NCI-H69 (cell line): ENCODE measurements around the gene RBM45.
"Not testable (repeated sequence)": the region's sequence is repeated elsewhere in the genome, so short reads cannot be mapped to it uniquely, and the experiment has no call there.

ENCODE experiments used
- DNase-seq: peaks from one replicate; lab custom pipeline; 2025; lab: John Stamatoyannopoulos, UW

RBM45 gene, protein sequence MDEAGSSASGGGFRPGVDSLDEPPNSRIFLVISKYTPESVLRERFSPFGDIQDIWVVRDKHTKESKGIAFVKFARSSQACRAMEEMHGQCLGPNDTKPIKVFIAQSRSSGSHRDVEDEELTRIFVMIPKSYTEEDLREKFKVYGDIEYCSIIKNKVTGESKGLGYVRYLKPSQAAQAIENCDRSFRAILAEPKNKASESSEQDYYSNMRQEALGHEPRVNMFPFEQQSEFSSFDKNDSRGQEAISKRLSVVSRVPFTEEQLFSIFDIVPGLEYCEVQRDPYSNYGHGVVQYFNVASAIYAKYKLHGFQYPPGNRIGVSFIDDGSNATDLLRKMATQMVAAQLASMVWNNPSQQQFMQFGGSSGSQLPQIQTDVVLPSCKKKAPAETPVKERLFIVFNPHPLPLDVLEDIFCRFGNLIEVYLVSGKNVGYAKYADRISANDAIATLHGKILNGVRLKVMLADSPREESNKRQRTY

DNA sequence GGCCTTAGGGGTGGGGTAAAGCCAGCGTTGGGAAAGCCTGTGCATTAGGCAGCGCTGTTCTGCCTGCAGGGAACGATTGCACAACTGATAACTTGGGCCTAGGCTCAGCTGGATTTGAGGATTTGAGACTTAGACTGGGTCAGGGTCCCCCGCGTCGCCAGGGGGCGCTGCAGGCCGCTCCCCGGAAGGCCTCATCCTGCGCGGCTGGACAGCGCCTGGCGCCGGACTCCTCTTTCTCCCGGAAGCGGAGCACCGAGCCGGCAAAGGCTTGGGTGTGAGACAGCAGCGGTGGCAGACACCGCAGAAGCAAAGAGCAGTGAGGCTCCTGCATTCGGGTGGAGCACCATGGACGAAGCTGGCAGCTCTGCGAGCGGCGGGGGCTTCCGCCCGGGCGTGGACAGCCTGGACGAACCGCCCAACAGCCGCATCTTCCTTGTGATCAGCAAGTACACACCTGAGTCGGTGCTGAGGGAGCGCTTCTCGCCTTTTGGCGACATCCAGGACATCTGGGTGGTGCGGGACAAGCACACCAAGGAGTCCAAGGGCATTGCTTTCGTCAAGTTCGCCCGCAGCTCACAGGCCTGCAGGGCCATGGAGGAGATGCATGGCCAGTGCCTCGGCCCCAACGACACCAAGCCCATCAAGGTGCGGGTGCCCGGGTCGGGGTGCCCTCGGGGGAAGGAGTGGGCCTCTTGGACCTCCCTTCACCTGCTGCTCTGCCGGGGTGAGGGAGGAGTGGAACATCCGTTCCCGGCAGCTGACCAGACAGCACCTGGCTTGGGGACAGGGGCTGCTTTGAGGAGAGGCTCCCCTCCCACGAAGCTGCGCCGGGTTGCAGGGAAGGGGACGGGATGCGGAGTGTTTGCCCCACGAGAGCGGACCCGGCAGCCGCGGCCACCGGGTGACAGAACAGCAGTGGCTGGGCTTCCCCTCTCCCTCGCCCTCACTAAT lies at the start of gene RBM45:
TSS of gene RBM45 (plus strand) at position 236 of the 951 bp plus-strand sequence. CDS start at position 346, 110 bp downstream.
- DNase-seq, result peak; percentile 94

DNA sequence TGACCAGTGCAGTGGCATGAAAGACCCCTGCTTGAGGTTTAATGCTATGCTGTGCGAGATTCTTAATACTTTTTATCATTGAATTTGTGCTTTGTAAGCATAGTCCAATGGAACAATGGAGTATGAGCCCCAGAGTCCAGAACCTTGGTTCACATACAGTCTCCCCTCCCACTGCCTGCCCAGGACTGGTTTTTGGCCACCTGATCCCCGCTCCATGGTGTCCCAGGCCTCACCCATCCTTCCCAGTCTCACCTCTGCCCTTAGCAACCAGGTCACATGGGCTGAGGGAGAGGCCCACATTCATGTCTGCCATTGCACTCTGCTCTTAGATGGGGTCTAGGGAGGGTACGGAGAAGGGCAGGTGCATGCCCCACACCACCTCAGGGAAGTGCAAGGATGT lies 45.9 kb upstream of the RBM45 start:
- no peak for DNase-seq

DNA sequence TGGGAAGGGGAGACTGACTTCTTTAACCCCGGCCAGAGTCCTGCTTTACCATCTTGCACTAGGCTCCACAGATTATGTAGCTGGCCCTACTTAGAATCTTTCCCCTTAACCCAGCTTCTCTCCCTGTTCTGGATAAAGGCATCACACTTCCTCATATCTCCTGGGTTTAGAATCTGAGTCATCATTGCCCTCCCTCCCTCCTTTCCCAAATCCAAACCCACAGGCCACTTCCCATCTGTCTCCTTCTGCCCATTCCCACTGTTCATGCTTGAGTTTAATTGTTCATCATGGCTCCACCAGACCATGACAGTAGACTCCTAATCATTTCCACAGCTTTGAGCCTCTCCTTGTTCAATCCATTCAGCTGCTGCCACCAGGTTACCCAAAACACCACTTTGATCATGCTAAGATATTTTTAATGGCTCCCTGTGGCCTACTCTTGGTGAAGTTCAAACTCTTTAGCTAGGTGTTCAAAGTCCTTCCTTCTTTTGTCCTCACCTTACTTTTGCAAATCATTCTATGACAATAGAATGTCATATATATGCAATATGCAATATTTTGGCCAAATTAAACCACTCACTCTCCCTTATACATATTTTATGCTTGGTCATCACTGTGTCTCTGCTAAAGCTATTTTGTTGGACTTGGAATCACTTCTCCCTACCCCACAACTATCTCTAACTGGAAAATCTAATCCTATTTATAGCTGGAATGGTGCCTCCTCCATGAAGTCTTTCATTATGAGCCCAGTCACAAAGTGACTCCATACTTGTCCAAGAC lies 45.2 kb upstream of the RBM45 start:
- DNase-seq, result peak; percentile 12

DNA sequence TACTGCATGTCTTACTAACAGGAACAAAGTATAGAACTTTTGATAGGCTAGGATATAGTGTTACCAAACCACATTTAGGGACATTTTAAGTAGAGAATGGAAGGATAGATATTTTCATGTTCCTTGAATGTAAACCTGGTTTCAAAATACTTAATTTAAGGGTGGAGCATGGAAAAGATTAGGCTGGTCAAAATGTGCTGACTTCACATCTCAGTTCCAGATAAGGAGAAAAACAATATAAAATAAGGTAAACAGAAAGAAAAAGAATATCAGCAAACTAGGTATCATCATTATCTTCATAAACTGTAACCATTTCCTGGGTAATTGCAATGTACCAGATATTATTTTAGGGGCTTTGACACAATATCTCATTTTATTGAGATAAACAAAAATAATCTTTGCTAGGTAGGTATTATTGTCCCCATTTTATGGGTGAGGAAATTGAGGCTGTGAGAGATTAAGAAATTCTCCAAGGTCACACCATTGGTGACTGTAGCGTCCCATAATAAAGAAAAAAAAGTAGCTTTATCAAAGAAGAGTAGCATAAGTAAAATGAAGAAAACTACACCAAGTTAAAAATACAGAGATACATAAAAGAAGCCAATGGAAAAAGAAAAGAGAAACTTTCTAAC lies 43.3 kb upstream of the RBM45 start:
- DNase-seq, result no peak

DNA sequence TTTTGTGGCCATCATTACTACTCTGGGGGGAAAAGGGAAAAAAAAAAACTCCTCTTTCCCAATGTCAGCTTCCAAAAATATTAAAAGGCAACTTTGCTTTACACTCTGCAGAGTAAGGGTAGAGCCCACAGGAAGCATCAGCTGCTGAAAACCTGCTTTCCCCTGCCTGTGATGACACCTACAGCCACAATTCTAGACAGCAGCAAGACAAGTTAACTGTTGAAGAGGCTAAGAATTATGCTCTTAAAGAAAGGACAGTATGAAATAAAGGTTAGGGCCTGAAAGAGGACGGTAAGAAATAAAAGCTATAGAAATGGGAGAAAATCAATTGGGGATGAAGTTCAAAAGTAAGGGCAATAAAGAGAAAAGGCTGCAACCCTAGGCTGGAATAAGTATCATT lies 42.7 kb upstream of the RBM45 start:
- DNase-seq, result no peak

DNA sequence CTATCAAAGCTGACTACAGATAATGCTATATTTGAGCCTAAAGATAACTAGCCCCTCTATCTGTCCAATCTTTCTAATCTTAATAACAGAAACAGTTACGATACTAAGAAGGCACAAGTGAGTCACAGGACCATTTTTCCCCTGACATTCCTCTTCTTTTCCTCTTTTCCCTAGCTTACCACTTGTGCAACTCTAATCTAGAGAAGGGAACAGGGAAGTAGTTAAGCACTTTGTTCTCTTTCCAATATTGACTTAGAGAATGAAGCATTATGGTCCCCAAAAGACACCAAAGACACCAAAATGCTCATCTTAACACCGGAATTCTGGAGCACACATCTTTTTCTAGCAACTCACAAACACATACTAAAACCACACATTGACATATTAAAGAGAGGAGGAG lies 41.4 kb upstream of the RBM45 start:
- no peak for DNase-seq

DNA sequence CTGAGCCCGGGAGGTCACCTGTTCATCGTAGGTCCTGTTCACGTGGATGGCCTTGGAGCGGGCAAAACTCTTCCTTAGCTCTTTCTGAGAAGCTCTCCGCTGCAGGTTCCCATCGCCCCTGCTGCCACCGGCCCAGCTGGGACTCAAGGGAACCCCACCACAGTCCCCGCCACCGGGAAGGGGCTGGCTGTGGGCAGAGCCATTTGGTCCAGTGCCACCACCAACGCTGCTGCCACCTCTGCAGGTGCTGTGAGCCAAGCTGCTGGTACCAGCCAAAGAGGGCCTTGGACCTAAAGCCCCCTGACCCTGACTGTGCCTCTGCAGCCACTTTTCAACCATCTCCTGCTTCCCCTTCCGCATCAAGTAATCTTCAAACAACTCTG lies 40.2 kb upstream of the RBM45 start:
- DNase-seq, result no peak

DNA sequence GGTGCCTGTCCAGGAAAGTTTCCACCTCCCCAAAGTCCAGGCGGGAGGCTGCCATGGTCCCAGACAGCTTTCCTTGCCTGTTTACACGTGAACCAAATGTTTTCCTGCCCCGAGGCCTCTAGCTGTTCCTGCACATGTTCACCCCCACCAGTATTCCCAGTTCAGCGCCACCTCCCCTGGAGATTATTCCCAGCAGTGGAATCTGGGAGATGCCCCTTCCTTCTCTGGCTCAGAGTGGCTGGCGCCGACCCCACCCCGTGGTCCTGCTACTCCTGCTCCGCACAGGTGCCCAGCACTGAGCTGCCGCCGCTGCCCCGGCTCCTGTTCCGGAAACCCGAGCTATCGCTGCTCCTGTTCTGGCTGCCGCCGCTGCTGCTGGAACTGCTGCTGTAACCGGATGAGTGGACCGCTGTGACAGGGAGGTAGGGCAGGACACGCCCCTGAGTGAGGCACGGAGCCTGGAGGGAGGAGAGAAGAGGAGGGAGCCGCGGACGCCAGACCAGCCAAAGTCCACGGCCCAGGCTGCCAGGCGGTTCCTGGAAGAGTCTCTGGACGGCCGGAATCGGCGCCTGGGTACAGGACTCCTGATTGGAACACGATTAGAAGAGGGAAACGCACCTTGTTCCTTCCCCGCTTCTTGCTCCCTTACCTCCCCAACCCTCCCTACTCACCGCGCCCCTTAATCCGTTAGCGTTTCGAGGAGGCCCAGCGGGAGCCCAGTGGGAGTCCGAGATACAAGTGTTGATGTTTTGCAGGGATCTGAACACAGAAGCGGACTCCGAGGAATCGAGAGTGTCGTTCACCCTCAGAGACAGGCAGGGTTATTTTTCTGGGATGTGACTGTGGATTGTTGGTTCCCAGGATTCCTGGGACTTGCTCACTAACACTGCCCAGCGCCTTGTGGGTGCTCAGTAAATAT lies 39.6 kb upstream of the RBM45 start, which contains the start of gene PDE11A:
TSS of gene PDE11A (minus strand) at position 395 of the 919 bp plus-strand sequence. CDS start at position 55, 340 bp downstream.
- DNase-seq, result peak; percentile 86

DNA sequence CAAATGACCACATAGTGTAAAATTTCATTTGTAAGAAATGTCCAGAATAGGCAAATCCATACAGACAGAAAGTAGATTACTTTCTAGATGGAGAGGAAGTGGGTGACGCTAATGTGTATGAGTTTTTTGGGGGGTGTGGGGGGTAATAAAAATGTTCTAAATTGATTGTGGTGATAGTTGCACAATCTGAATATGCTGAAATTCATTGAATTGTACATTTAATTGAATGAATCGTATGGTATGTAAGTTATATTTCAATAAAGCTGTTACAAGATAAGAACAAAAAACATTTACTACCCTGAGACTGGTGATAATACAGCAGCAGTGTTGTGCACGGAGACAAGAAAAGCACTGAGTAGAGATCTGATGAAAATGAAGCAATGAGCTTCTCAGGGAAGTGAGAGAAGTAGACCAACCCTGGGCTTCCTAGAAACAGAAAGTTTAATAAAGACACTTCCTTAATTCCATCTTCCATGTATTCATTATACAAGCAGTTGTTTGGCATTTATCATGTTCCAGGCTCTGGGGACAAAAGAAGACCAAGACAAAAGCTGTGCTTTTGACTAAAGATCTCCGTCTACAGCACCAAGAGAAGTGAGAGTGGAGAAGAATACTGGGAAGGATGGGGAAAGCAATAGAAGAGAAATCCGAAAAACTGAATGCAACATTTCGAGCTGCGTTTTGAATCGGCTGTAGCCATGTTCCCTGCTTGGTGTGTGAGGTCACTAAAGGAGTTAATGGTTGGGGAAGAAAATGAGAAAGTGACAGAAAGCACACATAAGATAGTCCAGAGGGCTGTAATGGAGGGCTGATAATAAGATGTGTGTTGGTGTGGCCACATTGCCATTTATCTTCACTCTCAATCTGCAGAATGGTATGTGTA lies 37.9 kb upstream of the RBM45 start:
- no peak for DNase-seq

DNA sequence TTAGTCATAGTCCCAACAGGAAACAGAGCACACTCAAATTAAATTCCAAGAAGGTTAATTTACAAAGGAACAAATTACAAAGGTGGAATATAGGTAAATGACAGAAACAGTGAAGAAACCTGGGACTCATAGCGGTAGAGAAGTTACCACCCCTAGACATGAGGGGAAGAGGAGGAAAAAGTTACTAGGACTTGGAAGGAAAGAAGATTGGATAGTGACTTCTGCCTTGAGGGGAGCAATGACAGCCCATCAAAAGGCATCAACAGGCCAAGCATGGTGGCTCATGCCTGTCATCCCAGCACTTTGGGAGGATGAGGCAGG lies 37.3 kb upstream of the RBM45 start:
- no peak for DNase-seq

DNA sequence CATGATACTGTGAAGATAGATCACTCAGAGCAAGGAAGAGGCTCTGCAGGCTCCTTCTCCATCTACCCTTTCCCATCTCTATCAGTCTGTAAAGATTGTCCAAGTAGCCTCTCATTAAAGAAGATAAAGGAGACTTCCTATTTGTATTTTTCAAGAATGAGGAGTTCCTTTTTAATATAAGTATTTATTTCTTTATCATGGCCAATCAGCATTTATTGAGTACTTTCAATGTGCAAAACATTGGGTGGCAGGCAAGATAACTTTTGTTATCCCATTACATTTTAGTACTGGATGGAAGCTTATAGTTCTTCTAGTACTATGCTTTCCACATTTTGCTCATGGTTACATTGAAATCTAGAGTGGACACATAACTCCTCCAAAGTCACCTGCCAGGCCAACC lies 36.1 kb upstream of the RBM45 start:
- DNase-seq, result no peak

DNA sequence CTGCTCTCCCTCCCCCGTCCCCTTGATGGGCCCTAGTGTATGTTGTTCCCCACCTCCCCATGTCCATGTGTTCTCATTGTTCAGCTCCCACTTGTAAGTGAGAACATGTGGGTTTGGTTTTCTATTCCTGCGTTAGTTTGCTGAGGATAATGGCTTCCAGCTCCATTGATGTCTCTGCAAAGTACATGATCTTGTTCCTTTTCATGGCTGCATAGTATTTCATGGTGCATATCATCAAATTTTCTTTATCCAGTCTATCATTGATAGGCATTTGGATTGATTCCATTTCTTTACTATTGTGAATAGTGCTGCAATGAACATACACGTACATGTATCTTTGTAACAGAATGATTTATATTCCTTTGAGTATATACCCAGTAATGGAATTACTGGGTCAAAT lies 33.0 kb upstream of the RBM45 start:
- DNase-seq, result not testable (repeated sequence)

DNA sequence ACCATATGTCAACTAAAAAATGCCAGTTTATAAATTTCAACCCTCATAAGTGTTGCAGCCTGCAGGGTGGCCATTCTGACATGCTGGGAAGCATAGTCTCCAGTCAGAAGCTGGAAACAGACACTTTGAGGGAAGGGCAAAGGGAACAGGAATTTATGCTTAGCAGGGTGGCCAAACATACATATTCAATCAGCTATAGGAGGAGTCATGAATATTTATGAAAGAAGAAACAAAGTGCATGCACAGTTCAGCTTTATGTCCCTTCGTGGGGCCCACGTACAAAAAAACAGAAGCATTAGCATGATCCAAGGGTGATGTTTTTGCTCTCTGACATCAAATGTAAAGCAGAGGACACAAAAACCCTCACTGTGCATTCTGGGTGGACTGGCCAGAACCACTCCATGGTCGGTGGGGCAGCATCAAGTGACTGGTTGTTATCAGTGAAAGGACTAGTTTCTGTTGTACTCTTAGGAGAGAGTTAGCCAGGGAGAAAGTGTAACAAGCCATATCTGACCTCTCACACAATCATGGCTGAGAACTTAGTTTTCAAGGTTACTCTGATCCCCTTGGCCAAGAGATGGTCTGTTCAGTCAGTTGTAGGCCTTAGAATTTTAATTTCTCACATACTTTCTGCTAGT lies 29.7 kb upstream of the RBM45 start:
- DNase-seq, result no peak

DNA sequence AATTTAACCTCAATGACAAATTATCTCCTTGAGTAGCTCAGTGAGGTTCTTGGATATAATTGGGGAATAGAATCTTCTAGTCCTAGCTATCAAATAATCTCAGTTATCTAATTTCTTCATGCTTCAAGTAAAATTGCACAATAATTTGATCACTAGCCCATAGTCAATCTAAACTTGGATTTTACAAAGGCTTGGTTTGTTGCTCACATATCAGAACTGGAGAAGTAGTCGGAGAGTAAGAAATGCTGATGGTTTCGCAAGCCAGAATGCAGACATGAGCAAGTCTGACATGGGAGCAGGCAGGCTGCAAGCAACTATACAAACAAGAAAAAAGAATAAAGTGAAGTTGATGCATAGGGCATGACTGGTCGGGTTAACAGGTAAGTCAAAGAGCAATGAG lies 28.0 kb upstream of the RBM45 start:
- DNase-seq, result no peak

DNA sequence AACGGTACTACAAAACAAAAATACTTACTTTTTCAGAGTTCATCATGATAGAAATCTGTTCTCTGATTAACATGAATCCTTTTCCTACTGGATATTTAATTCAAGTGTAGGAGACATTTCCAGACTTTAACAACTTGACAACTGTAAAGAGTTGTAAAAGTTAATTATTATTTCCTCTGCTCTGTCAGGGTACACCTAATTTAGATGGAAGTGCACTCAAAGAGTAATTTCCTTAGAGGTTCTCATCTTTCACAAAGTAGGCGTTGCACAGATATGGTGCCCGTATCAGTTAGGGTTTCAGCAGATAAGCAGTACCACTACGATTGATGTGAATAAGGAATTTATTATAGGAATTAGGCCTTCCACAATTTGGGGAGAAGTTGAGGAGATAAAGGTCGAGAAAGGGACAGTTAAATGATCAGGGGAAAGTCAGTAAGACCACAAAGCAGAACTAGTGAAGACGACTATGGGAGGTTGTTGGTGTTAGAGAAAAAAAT lies 23.4 kb upstream of the RBM45 start:
- no peak for DNase-seq

DNA sequence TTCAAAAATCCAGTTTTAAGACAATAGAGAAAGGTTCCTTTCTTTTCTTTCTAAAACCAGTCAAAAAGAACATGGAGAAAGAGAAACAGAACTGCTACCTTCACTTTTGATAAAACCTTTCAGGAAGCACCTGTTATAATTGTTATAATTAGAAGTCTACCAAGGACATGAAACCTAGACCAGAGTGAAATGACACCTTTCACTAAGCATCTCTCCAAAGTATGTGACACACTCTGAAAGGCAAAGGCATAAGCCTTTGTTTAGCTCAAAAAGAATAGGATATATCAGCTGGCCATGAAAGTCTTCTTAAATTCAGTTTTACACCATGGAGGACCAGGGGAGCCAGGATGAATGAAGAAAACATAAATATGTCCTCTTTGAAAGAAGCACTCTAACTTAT lies 18.8 kb upstream of the RBM45 start:
- no peak for DNase-seq

DNA sequence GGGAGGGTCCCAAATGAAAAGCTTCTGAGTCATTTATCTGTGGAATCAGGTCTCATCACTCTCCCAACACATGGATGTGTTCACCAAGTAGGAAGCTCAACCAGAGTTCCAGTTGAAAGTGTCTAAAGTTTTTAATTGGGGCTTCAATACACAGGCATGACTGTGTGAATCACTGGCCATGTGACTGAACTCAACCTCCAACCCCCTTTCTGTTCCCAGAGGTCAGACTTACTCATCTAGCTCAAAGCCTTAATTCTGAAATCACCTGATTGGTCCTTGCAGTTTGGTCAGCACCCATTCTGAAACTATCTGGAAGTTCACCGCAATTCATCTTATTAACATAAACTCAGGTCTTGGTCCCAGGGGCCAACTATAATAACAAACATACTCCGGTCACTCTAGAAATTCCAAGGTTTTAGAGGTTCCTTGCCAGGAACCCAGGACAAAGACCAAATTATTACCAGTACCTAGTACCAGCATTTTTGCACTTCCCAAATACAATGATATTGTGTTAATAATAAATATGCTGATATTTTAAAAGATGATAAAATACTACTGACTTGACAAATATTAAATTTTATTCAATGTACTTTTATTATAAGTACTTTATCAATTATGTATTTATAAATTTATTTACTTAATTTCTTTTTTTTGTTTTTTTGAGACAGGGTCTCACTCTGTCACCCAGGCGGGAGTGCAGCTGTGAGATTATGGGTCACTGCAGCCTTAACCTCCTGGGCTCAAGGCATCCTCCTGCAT lies 10.7 kb upstream of the RBM45 start:
- DNase-seq, result no peak

DNA sequence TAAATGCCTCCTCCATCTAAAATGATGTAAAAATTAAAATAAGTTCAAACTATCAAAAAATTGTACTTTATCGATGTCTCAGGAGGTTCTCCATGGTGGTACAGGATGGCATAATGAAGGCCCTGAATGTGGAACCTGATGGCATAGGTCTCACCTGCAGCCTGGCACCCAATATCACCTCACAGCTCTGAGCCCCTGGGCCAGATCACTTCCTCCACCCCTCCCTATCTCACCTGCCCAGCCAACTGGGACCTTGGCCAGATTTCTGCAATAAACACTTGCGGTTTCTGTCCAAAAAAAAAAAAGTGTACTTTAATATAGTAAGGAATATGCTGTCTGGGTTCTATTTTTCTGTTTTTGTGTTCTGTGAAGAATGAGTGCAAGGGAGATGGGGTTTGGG lies 6.7 kb upstream of the RBM45 start:
- no peak for DNase-seq
